Adrenal gland (tissue), 5 donors: ENCODE data around the gene PGAP1.

Experiments used
- POLR2A ChIP-seq, 2 donors: fragments of 450-650 bp; IDR thresholded peaks; one replicate each; pipeline ENCODE4 v1.6.1; 2017; ENCODE audit warnings: antibody characterized with exemption in 2 of 2, mild to moderate bottlenecking in 2 of 2, moderate library complexity in 1 of 2
- TF ChIP-seq, protein P1 (sequence below), 6 experiments: fragments of 450-650 bp in 4 of 6; fragments of 200-600 bp in 2 of 6; sonication (generic) in 1 of 6; IDR thresholded peaks; 1 replicate in 5 of 6; 2 replicates in 1 of 6; pipeline versions ENCODE4 v1.5.1 to v1.8.0; 2016 to 2021; ENCODE audit warnings: antibody characterized with exemption in 6 of 6, mild to moderate bottlenecking in 2 of 6, moderate library complexity in 1 of 6
- donor health status: DM: no; HTN: no; CAD: no.

GRCh38 chr2:196801674-196802261 is 124.7 kb downstream of the PGAP1 start:
- TF ChIP-seq POLR2A (IDR thresholded peaks at IDR 0.05), result no peak
- TF ChIP-seq, protein P1, sequence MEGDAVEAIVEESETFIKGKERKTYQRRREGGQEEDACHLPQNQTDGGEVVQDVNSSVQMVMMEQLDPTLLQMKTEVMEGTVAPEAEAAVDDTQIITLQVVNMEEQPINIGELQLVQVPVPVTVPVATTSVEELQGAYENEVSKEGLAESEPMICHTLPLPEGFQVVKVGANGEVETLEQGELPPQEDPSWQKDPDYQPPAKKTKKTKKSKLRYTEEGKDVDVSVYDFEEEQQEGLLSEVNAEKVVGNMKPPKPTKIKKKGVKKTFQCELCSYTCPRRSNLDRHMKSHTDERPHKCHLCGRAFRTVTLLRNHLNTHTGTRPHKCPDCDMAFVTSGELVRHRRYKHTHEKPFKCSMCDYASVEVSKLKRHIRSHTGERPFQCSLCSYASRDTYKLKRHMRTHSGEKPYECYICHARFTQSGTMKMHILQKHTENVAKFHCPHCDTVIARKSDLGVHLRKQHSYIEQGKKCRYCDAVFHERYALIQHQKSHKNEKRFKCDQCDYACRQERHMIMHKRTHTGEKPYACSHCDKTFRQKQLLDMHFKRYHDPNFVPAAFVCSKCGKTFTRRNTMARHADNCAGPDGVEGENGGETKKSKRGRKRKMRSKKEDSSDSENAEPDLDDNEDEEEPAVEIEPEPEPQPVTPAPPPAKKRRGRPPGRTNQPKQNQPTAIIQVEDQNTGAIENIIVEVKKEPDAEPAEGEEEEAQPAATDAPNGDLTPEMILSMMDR (IDR thresholded peaks at IDR 0.05), result no peak
